Vagina (tissue), 2 donors: Measurements from ENCODE around the gene THBD. TPM values are rescaled to one million over a fixed set of nuclear protein-coding genes. Genes with fewer than 3 reads are reported as not detected.
A peak's percentile ranks its signal among the peaks of the same experiment; 100 is the strongest.

ENCODE experiments used
- DNase-seq, 2 donors: peaks; one replicate each; pipeline ENCODE4 v3.0.0-alpha.2; 2017; ENCODE audit errors: extremely low spot score in 2 of 2
- H3K27ac ChIP-seq: fragments of 200-600 bp; sonication (generic); one replicate; pipeline ENCODE4 v1.5.1; 2019
- H3K27me3 ChIP-seq: fragments of 200-600 bp; sonication (generic); one replicate; pipeline ENCODE4 v1.5.1; 2019
- H3K36me3 ChIP-seq, 2 donors: fragments of 200-600 bp; sonication (generic); one replicate each; pipeline ENCODE4 v1.5.1; 2017 to 2019
- H3K4me1 ChIP-seq: fragments of 200-600 bp; sonication (generic); one replicate; pipeline ENCODE4 v1.5.1; 2019
- H3K4me3 ChIP-seq, 2 donors: fragments of 200-600 bp; sonication (generic); 1 replicate in 1 of 2; 2 replicates in 1 of 2; pipeline ENCODE4 v1.5.1; 2016 to 2019
- H3K9me3 ChIP-seq: fragments of 200-600 bp; sonication (generic); one replicate; pipeline ENCODE4 v1.5.1; 2019
- CTCF ChIP-seq, 3 experiments: fragments of 450-650 bp in 2 of 3; fragments of 200-600 bp in 1 of 3; sonication (generic) in 1 of 3; IDR thresholded peaks; one replicate each; pipeline ENCODE4 v1.5.1; 2017 to 2019; ENCODE audit warnings: antibody characterized with exemption in 3 of 3, mild to moderate bottlenecking in 2 of 3, moderate library complexity in 2 of 3
- POLR2A ChIP-seq, 2 donors: fragments of 450-650 bp; IDR thresholded peaks; one replicate each; pipeline ENCODE4 v1.6.1; 2017; ENCODE audit warnings: antibody characterized with exemption in 2 of 2, mild to moderate bottlenecking in 2 of 2, moderate library complexity in 2 of 2
- POLR2AphosphoS5 ChIP-seq, 2 donors: sonication (generic); formaldehyde crosslinking; IDR thresholded peaks; one replicate each; pipeline ENCODE4 v1.9.0; 2017; ENCODE audit warnings: antibody characterized with exemption in 2 of 2, mild to moderate bottlenecking in 2 of 2, low read depth in 1 of 2; ENCODE audit not compliant: insufficient read depth in 1 of 2
- intact Hi-C: fragments of 100-400 bp; cut with DNase I; formaldehyde crosslinking; loops from one replicate; pipeline ENCODE4 v1.15.1; 2023
- total RNA-seq: library from RNA; depleted of rRNA; stranded (reverse); fragments of >200 nt; gene quantifications from one replicate; pipeline ENCODE4 v1.2.3, GENCODE V29; 2016

Gene THBD
- total RNA-seq, 1 donor from 2014 or later, result 76.9 TPM

- no peak overlapping the region for H3K27ac ChIP-seq
- no peaks in the 10 kb centered on the region for H3K4me1 ChIP-seq
- DNase-seq, result no peak
- no peaks in the 10 kb centered on the region for H3K36me3 ChIP-seq
- intact Hi-C loops, result no loop called here
- H3K4me3 ChIP-seq, result no peak overlapping the region
- H3K27me3 ChIP-seq, result no peaks in the 10 kb centered on the region
- no peak for TF ChIP-seq CTCF (IDR thresholded peaks at IDR 0.05)
- TF ChIP-seq POLR2A (IDR thresholded peaks at IDR 0.05), result no peak
- TF ChIP-seq POLR2AphosphoS5 (IDR thresholded peaks at IDR 0.05; ENCODE audit: insufficient read depth in 1 of 2, low read depth in 1 of 2), result no peak
- no peaks in the 10 kb centered on the region for H3K9me3 ChIP-seq
These were observed 30.1 kb downstream of the THBD start for GRCh38 chr20:23019403-23019802.

- Histone ChIP-seq H3K27me3 (no peaks in the 10 kb centered on the region), H3K4me1 (no peaks in the 10 kb centered on the region), H3K36me3 (no peaks in the 10 kb centered on the region), H3K9me3 (no peaks in the 10 kb centered on the region), H3K27ac (no peak overlapping the region), H3K4me3 (no peak overlapping the region)
- TF ChIP-seq POLR2A (IDR thresholded peaks at IDR 0.05) (no peak), POLR2AphosphoS5 (IDR thresholded peaks at IDR 0.05; ENCODE audit: insufficient read depth in 1 of 2, low read depth in 1 of 2) (no peak), CTCF (IDR thresholded peaks at IDR 0.05) (no peak)
- intact Hi-C loops, result no loop called here
- DNase-seq, result no peak
These were observed 30.5 kb downstream of the THBD start for GRCh38 chr20:23018941-23019340.

- TF ChIP-seq CTCF (IDR thresholded peaks at IDR 0.05) (no peak), POLR2A (IDR thresholded peaks at IDR 0.05) (no peak), POLR2AphosphoS5 (IDR thresholded peaks at IDR 0.05; ENCODE audit: insufficient read depth in 1 of 2, low read depth in 1 of 2) (no peak)
- H3K27me3 ChIP-seq, result no peaks in the 10 kb centered on the region
- H3K4me3 ChIP-seq, result no peak overlapping the region
- H3K9me3 ChIP-seq, result no peaks in the 10 kb centered on the region
- H3K27ac ChIP-seq, result no peak overlapping the region
- DNase-seq, result no peak
- intact Hi-C loops, result no loop called here
- H3K36me3 ChIP-seq, result no peaks in the 10 kb centered on the region
- H3K4me1 ChIP-seq, result no peaks in the 10 kb centered on the region
These were observed 31.0 kb downstream of the THBD start for GRCh38 chr20:23018432-23018831.

- no peak for DNase-seq
- intact Hi-C loops, result no loop called here
- no peak for TF ChIP-seq CTCF (IDR thresholded peaks at IDR 0.05)
These were observed 32.0 kb downstream of the THBD start for GRCh38 chr20:23017516-23017915.

GRCh38 chr20:23013429-23013828, 36.0 kb downstream of the THBD start:
- no peak overlapping the region for H3K4me3 ChIP-seq
- no peaks in the 10 kb centered on the region for H3K4me1 ChIP-seq
- H3K27me3 ChIP-seq, result no peaks in the 10 kb centered on the region
- intact Hi-C loops, result no loop called here
- no peak for TF ChIP-seq POLR2A (IDR thresholded peaks at IDR 0.05)
- TF ChIP-seq CTCF (IDR thresholded peaks at IDR 0.05), result no peak
- no peak for TF ChIP-seq POLR2AphosphoS5 (IDR thresholded peaks at IDR 0.05; ENCODE audit: insufficient read depth in 1 of 2, low read depth in 1 of 2)
- no peaks in the 10 kb centered on the region for H3K36me3 ChIP-seq
- no peak overlapping the region for H3K27ac ChIP-seq
- H3K9me3 ChIP-seq, result no peaks in the 10 kb centered on the region
- DNase-seq, result peak in 1 of 2 donors; percentile 32

More at GRCh38 chr20:23017516-23017915, 32.0 kb downstream of the THBD start:
- Histone ChIP-seq H3K9me3 (no peaks in the 10 kb centered on the region), H3K4me3 (no peak overlapping the region), H3K27me3 (no peaks in the 10 kb centered on the region), H3K27ac (no peak overlapping the region), H3K36me3 (no peaks in the 10 kb centered on the region), H3K4me1 (no peaks in the 10 kb centered on the region)
